NCI-H1417 (cell line): ENCODE measurements around the gene CD83.
A peak's percentile ranks its signal among the peaks of the same experiment; 100 is the strongest.
"Not testable (repeated sequence)": the region's sequence is repeated elsewhere in the genome, so short reads cannot be mapped to it uniquely, and the experiment has no call there.

Experiments
- DNase-seq, 3 experiments: peaks; one replicate each; lab custom pipeline; 2025; lab: John Stamatoyannopoulos, UW

CD83 gene

GRCh38 chr6:14117158-14118090 is at the start of gene CD83:
TSS of gene CD83 (plus strand) at chr6:14117772. CDS start at chr6:14117812, 40 bp downstream.
- peak; percentile 46 to 86 (median 86) for DNase-seq

- DNase-seq: no peak
Observed at GRCh38 chr6:14068133-14068532, 49.4 kb upstream of the CD83 start.

GRCh38 chr6:14068623-14069022 is 48.9 kb upstream of the CD83 start:
- DNase-seq: no peak

GRCh38 chr6:14070457-14070856 is 47.1 kb upstream of the CD83 start:
- no peak for DNase-seq

- DNase-seq: no peak
Observed at GRCh38 chr6:14072084-14072483, 45.5 kb upstream of the CD83 start.

- DNase-seq: not testable (repeated sequence)
Observed at GRCh38 chr6:14073561-14074354, 43.8 kb upstream of the CD83 start.

GRCh38 chr6:14074476-14075094 is 43.0 kb upstream of the CD83 start:
- no peak for DNase-seq

- peak in 1 of 3 experiments; percentile 54 for DNase-seq
Observed at GRCh38 chr6:14075095-14075503, 42.5 kb upstream of the CD83 start.

GRCh38 chr6:14077193-14077867 is 40.2 kb upstream of the CD83 start:
- no peak for DNase-seq

- DNase-seq: no peak
Observed at GRCh38 chr6:14079433-14079832, 38.1 kb upstream of the CD83 start.

GRCh38 chr6:14079971-14080370 is 37.6 kb upstream of the CD83 start:
- DNase-seq: no peak

GRCh38 chr6:14081126-14081525 is 36.4 kb upstream of the CD83 start:
- no peak for DNase-seq

- no peak for DNase-seq
Observed at GRCh38 chr6:14082771-14083170, 34.8 kb upstream of the CD83 start.

GRCh38 chr6:14083262-14083661 is 34.3 kb upstream of the CD83 start:
- no peak for DNase-seq

GRCh38 chr6:14083751-14084150 is 33.8 kb upstream of the CD83 start:
- no peak for DNase-seq

- DNase-seq: no peak
Observed at GRCh38 chr6:14084388-14084787, 33.2 kb upstream of the CD83 start.

- no peak for DNase-seq
Observed at GRCh38 chr6:14085176-14085787, 32.3 kb upstream of the CD83 start.

- no peak for DNase-seq
Observed at GRCh38 chr6:14086701-14087100, 30.9 kb upstream of the CD83 start.

GRCh38 chr6:14088600-14089192 is 28.9 kb upstream of the CD83 start:
- DNase-seq: no peak

GRCh38 chr6:14089224-14089623 is 28.3 kb upstream of the CD83 start:
- DNase-seq: no peak
